ENCODE data around the gene TGFBRAP1. TPM values are rescaled to one million over a fixed set of nuclear protein-coding genes. Genes with fewer than 3 reads are reported as not detected.

TGFBRAP1 gene
- total RNA-seq (2014; rRNA removed; shearing (Covaris generic)) (9.0 and 11.3 TPM in 2 replicates), polyA plus RNA-seq (2016; fragmentation: Nextera tagmentation; extraction: Ambion mirVana) (8.3 and 8.5 TPM in 2 replicates)

GRCh38 chr2:105329561-105330495 lies at the start of gene TGFBRAP1:
TSS of gene TGFBRAP1 (minus strand) at chr2:105329735. CDS start at chr2:105308301, 21,434 bp downstream.
- Histone ChIP-seq H3K79me2 (ENCODE audit: insufficient read depth) (peaks cover 48% of the 10 kb centered on the region), H3K4me1 (ENCODE audit: insufficient read depth) (peaks cover 27% of the 10 kb centered on the region), H3K9me3 (ENCODE audit: low read depth) (no peaks in the 10 kb centered on the region), H3K4me2 (ENCODE audit: unreplicated experiment) (peak within 1 kb of the TSS; percentile 97), H3K9me2 (ENCODE audit: insufficient read depth) (no peaks in the 10 kb centered on the region), H2AFZ (peak within 1 kb of the TSS; percentile 100), H3K9ac (peak within 1 kb of the TSS; percentile 96), H3F3A (ENCODE audit: insufficient read depth) (0 out of 2 replicates have a peak, but pooled peaks cover 15% of the 10 kb centered on the region), H4K20me1 (ENCODE audit: insufficient read depth) (no peaks in the 10 kb centered on the region), H3K4me3 (peak within 1 kb of the TSS; percentile 89), H3K27ac (peak within 1 kb of the TSS; percentile 58), H3K27me3 (replicated peaks; ENCODE audit: insufficient read depth) (no peaks in the 10 kb centered on the region), H3K36me3 (ENCODE audit: low read depth) (no peaks in the 10 kb centered on the region)
- 2 to 5% methylated on average over 42 to 78 of the region's 101 CpGs for WGBS, 2 experiments (ENCODE audit: low coverage in 1 of 2, low lambda C conversion rate in 2 of 2, missing lambda C conversion rate in 2 of 2)
- TF ChIP-seq EZH2phosphoT487 (IDR thresholded peaks at IDR 0.05; ENCODE audit: insufficient read depth, low read depth) (no peak), EZH2 (IDR thresholded peaks at IDR 0.05; ENCODE audit: insufficient read depth, poor library complexity, severe bottlenecking) (no peak)
- DNase-seq, result peak; percentile 84
- in situ Hi-C loops (cut with MboI), result no loop called here

DNA sequence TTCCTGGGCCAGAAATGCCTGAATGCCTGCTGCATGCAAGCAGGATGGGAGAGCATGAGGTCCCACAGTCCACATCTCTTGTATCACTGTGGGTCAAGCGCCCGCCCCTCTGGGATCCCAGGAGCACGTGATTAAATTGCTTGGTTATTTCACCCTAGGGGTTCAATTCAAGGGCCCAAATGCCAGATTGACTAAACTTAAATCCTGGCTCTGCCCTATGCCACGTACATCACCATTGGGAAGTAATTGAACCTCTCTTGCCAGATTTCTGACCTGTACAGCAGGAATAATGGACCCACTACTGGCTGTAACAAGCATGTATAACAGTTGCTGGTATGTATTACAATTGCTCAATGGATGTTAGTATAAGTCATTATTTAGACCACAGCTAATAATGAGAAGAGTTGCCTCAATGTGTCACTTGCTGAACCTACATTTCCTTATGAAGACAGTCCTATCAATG lies 49.4 kb upstream of the TGFBRAP1 start:
- peak overlapping the region; percentile 56 for H3K27ac ChIP-seq
- WGBS, 2 experiments (ENCODE audit: low coverage in 1 of 2, low lambda C conversion rate in 2 of 2, missing lambda C conversion rate in 2 of 2), result 94 to 97% methylated on average over 4 of the region's 4 CpGs
- peaks cover 82% of the 10 kb centered on the region for H3K4me1 ChIP-seq (ENCODE audit: insufficient read depth)

GRCh38 chr2:105378276-105378840 lies 48.8 kb upstream of the TGFBRAP1 start:
- H3K36me3 ChIP-seq (ENCODE audit: low read depth), result peaks cover 96% of the 10 kb centered on the region
- H3K27me3 ChIP-seq (replicated peaks; ENCODE audit: insufficient read depth), result no peaks in the 10 kb centered on the region
- no peaks in the 10 kb centered on the region for H3K9me3 ChIP-seq (ENCODE audit: low read depth)
- peaks cover 87% of the 10 kb centered on the region for H3K4me1 ChIP-seq (ENCODE audit: insufficient read depth)
- H3K4me3 ChIP-seq, result no peak overlapping the region
- in situ Hi-C loops (cut with MboI), result no loop called here
- peaks cover 8% of the 10 kb centered on the region; the same call in 1 of the 2 replicates for H4K20me1 ChIP-seq (ENCODE audit: insufficient read depth)
- no peaks in the 10 kb centered on the region for H3K9me2 ChIP-seq (ENCODE audit: insufficient read depth)
- peaks cover 100% of the 10 kb centered on the region for H3K79me2 ChIP-seq (ENCODE audit: insufficient read depth)
- peak overlapping the region; percentile 16; the same call in 1 of the 2 replicates for H3K9ac ChIP-seq
- 81 to 84% methylated on average over 12 of the region's 12 CpGs for WGBS, 2 experiments (ENCODE audit: low coverage in 1 of 2, low lambda C conversion rate in 2 of 2, missing lambda C conversion rate in 2 of 2)
- H3K4me2 ChIP-seq (ENCODE audit: unreplicated experiment), result no peak overlapping the region
- no peak for DNase-seq
- H3F3A ChIP-seq (ENCODE audit: insufficient read depth), result peaks cover 100% of the 10 kb centered on the region
- no peak overlapping the region for H2AFZ ChIP-seq
- TF ChIP-seq EZH2 (IDR thresholded peaks at IDR 0.05; ENCODE audit: insufficient read depth, poor library complexity, severe bottlenecking) (no peak), EZH2phosphoT487 (IDR thresholded peaks at IDR 0.05; ENCODE audit: insufficient read depth, low read depth) (no peak)
- H3K27ac ChIP-seq, result peak overlapping the region; percentile 56

More for the DNA sequence above, 49.4 kb upstream of the TGFBRAP1 start:
- H3K9me2 ChIP-seq (ENCODE audit: insufficient read depth), result no peaks in the 10 kb centered on the region
- H3F3A ChIP-seq (ENCODE audit: insufficient read depth), result peaks cover 100% of the 10 kb centered on the region
- H3K4me2 ChIP-seq (ENCODE audit: unreplicated experiment), result no peak overlapping the region
- H3K9me3 ChIP-seq (ENCODE audit: low read depth), result no peaks in the 10 kb centered on the region
- no peak overlapping the region for H2AFZ ChIP-seq
- peaks cover 8% of the 10 kb centered on the region; the same call in 1 of the 2 replicates for H4K20me1 ChIP-seq (ENCODE audit: insufficient read depth)
- DNase-seq, result peak; percentile 41
- in situ Hi-C loops (cut with MboI), result no loop called here
- H3K4me3 ChIP-seq, result no peak overlapping the region
- peaks cover 100% of the 10 kb centered on the region for H3K79me2 ChIP-seq (ENCODE audit: insufficient read depth)
- H3K27me3 ChIP-seq (replicated peaks; ENCODE audit: insufficient read depth), result no peaks in the 10 kb centered on the region
- H3K9ac ChIP-seq, result peak overlapping the region; percentile 16; the same call in 1 of the 2 replicates
- H3K36me3 ChIP-seq (ENCODE audit: low read depth), result peaks cover 96% of the 10 kb centered on the region
- no peak for TF ChIP-seq EZH2 (IDR thresholded peaks at IDR 0.05; ENCODE audit: insufficient read depth, poor library complexity, severe bottlenecking)

DNA sequence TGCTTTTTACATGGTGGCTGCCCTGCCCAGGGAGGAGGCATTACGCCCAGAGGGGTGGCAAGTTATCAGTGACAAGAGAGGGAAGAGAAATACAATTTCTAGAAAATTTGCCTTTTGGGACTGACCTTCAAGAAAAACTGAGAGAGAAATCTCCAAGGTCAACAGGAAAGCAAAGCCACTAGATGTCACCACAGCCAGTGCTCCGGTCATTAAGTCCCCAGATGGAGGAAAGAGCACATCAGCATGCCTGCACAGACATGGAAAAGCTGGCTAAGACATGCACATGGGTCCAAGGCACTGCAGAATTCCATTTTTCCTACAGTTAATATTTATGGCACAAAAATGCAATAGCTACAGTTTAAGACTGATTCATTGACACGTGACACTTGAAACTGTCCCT lies 48.3 kb upstream of the TGFBRAP1 start:
- Histone ChIP-seq H3K9me3 (ENCODE audit: low read depth) (no peaks in the 10 kb centered on the region), H3K4me3 (no peak overlapping the region), H3K36me3 (ENCODE audit: low read depth) (peaks cover 96% of the 10 kb centered on the region), H3K9me2 (ENCODE audit: insufficient read depth) (no peaks in the 10 kb centered on the region), H3K9ac (peak overlapping the region; percentile 1; the same call in 1 of the 2 replicates), H3K4me2 (ENCODE audit: unreplicated experiment) (no peak overlapping the region), H3K27ac (peak overlapping the region; percentile 56), H4K20me1 (ENCODE audit: insufficient read depth) (peaks cover 8% of the 10 kb centered on the region; the same call in 1 of the 2 replicates), H2AFZ (no peak overlapping the region), H3K79me2 (ENCODE audit: insufficient read depth) (peaks cover 100% of the 10 kb centered on the region), H3K27me3 (replicated peaks; ENCODE audit: insufficient read depth) (no peaks in the 10 kb centered on the region), H3F3A (ENCODE audit: insufficient read depth) (peaks cover 100% of the 10 kb centered on the region), H3K4me1 (ENCODE audit: insufficient read depth) (peaks cover 92% of the 10 kb centered on the region)
- no peak for DNase-seq
- WGBS, 2 experiments (ENCODE audit: low coverage in 1 of 2, low lambda C conversion rate in 2 of 2, missing lambda C conversion rate in 2 of 2), result 47 to 52% methylated on average over 3 of the region's 3 CpGs
- in situ Hi-C loops (cut with MboI), result no loop called here
- TF ChIP-seq EZH2phosphoT487 (IDR thresholded peaks at IDR 0.05; ENCODE audit: insufficient read depth, low read depth) (no peak), EZH2 (IDR thresholded peaks at IDR 0.05; ENCODE audit: insufficient read depth, poor library complexity, severe bottlenecking) (no peak)
